Measurements from ENCODE around the gene ZNF407.

The ZNF407 gene

GRCh38 chr18:74631623-74632350, 34.1 kb downstream of the ZNF407 start:
- peak; percentile 42 for DNase-seq

- DNase-seq, result no peak
Measured at GRCh38 chr18:74632351-74632679, 34.6 kb downstream of the ZNF407 start.

GRCh38 chr18:74632856-74633255, 35.2 kb downstream of the ZNF407 start:
- no peak for DNase-seq

- no peak for DNase-seq
Measured at GRCh38 chr18:74633652-74634352, 36.1 kb downstream of the ZNF407 start.

DNA sequence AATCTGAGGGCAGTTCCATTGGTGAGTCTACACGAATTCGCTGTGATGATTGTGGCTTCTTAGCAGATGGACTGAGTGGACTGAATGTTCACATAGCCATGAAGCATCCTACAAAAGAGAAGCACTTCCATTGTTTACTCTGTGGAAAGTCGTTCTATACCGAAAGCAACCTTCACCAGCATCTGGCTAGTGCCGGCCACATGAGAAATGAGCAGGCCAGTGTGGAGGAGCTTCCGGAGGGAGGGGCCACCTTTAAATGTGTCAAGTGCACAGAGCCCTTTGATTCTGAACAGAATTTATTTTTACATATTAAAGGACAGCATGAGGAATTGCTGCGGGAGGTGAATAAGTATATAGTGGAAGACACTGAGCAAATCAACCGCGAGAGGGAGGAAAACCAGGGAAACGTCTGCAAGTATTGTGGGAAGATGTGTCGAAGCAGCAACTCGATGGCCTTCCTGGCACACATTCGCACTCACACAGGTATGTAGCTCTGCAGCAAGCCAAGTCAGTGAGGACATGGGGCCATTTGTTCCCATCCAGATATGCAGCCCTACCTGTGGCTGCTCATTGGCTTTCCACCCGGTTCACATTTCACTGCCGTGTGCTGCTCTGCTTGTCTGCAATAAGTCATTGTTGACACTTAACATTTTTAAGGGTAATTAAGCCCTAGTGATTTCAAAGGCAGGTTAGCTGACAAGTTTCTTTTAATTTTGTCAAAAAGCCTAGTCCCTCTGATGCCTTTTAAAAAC, 37.7 kb downstream of the ZNF407 start:
- no peak for DNase-seq

DNA sequence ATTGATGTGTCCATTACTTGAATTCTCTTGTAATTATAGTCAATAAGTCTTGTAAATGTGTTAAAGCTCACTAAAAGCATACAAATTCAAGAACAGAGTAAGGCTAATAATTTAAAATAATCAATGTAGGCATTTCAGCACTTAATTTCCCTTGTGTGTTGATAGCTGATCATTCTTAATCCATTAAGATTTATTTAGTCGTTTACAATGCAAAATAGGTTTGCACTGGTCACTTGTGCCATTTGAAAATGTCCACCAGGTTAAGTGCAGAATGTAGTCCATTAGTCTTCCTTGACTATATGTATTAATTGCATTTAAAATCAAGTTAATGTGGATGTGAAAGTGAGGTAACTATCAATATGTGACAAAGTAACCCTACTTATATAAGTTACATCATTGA, 39.4 kb downstream of the ZNF407 start:
- DNase-seq, result no peak

DNA sequence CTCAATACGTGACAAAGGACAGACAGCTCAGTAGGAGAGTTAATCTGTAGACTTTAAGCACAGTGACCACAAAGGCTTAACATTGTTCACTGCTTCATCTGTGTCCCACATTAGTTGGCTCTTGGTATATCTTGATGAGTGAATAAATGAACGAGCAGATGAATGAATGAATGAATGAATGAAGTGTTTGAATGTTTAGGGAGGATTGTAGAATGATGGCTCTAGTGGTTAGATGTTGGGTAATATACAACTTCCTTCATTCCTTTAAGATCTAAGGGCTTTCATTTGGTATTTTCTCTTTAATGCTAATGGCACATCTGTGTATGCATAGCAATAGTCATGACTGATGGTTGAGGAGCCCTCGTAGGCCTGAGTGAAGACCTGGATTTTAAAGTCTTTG, 40.5 kb downstream of the ZNF407 start:
- no peak for DNase-seq

DNA sequence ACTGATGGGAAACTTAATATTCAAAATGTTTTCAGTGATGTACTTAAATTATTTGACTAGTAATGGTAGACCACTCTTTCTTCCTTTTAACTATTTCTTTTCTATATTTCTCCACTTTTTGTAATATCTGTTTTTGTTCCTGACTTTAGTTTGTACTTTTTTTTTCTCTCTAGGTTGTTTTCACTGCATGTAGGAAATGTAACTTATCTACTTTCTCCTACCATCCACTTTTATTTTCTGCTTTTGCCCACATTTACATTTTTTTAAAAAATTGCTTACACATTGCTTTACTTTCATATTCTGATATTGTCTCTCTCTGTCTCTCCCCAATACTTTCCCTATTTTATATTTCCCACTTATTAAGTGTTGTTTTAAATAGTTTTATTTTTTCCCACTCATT, 47.0 kb downstream of the ZNF407 start:
- DNase-seq, result no peak

DNA sequence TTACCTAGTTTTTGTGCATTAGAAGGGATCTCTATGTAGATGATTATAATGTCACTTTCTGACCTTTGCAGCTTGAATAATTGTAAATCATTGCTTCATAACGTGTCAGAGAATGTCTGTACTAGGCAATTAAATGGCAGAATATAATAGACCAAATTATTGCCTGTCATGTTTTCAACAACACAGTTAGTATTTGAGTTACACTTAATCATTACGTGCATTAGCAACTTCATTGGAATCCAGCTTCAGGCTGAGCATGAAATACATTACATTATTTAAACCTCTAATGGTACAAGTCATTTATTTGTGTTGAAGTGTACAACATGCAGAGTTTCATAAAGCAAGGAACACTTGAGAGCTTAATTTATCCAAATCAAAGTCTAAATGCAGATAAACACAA, 48.0 kb downstream of the ZNF407 start:
- DNase-seq, result no peak

GRCh38 chr18:74651327-74652128, 53.9 kb downstream of the ZNF407 start:
- DNase-seq, result no peak

DNA sequence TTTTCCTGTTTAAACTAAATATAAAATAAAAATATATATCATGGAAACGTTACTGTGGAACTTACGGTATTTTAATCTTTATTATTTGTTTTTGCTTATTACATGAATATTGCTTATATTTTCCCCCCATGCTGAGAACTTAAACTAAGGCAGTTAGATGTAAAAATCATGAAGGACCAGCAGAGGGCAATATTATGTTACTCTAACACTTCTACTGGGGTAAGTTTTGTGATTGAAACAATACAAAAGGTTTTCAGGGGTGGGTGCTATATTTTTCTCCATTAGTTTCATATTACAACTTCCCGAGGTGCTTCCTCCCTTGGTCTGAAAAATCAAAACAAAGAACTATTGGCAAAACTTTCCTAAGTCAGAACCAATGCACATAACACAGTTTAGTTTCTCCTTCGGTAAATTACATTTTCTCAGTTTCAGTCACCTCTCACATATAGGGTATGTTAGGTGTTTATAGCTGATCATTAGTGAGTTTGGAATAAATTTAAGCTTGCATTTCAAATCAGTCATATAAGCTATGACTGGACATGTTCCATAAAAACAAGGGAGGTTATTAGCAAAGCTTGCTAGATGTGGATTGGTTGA, 54.8 kb downstream of the ZNF407 start:
- peak; percentile 44 for DNase-seq

DNA sequence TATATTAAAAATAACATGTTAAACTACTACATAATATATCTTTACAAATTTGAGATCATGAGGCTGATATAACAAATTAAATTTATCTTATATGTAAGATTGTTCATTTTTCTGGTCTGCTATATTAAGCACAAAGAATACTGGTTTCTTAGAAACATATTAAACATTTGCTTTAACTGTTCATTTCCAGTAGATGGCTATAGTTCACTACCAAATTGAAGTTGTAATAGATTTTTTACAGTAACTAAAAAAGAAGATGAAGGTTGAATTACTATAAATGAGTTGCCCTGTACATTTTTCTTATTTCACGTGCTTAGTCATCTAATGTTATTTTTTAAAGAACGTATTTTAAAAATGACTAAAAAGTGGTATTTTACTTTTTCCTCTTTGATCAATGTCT, 57.0 kb downstream of the ZNF407 start:
- no peak for DNase-seq

DNA sequence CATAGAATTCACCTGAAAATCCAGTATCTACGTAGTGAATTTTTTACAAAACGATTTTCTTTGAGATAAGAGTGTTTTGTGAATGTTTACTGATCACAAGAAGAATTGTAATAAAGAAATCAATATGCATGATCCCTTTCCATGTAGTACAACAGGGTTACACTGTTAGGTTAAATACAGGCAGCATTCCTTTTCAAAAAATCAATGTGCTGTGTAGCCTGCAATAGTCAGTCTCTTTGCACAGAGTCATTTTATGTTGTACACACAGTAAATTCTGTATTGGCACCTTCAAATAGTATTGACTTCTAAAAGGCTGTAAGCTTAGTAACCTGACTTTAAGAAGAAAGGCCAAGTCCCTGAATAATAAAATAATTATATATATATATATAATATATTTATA, 63.3 kb downstream of the ZNF407 start:
- DNase-seq, result no peak

- DNase-seq, result no peak
Measured at GRCh38 chr18:74661691-74662090, 64.0 kb downstream of the ZNF407 start.

DNA sequence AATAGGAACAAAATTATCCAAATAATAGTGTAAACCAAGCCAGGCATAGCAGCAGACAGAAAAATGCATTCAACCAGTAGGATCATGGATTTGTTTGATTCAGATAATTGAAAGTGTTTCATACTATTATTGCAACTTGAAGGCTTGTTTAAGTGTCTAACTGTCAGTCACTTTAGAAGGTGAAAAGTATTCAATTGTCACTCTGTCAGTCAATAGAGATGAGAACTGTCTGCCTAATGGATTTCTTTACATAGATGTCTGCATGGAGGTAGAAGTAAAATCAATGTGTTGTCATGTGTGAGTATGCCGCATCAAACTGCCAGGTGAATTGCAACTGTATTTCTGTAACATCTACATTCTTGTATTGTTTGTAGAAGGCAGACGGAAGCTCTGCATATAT, 65.0 kb downstream of the ZNF407 start:
- no peak for DNase-seq

- no peak for DNase-seq
Measured at GRCh38 chr18:74665346-74665745, 67.7 kb downstream of the ZNF407 start.

GRCh38 chr18:74665905-74666304, 68.2 kb downstream of the ZNF407 start:
- DNase-seq, result no peak

GRCh38 chr18:74669136-74669798, 71.6 kb downstream of the ZNF407 start:
- no peak for DNase-seq

DNA sequence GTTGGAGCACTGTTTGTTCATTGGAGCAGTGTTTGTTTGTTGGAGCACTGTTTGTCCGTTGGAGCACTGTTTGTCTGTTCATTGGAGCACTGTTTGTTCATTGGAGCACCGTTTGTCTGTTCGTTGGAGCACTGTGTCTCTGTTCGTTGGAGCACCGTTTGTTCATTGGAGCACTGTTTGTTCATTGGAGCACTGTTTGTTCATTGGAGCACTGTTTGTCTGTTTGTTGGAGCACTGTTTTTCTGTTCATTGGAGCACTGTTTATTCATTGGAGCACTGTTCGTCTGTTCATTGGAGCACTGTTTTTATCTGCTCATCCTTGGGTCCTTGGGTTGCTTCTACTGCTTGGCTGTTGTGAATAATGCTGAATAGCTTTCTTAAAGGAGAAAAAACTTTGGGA, 74.7 kb downstream of the ZNF407 start:
- no peak for DNase-seq

GRCh38 chr18:74674487-74674886, 76.8 kb downstream of the ZNF407 start:
- no peak for DNase-seq

- no peak for DNase-seq
Measured at GRCh38 chr18:74679006-74679678, 81.5 kb downstream of the ZNF407 start.

DNA sequence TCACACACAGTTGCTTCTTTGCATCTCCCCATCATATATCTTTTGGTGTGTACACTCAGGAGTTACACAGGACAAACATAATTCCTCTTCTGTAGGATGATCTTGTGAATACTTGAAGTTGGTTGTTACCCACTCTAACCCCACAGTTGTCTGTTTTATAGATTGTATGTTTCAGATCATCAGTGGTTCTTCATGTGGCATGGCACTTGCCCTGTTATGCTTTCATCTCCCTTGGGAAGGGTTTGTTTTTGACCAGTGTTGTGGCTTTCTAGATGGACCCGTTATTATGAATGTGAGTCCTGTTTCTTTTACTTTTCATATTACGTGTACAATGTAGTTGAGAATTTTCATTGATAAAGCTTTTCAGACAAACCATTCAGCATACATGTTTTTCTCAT, 82.0 kb downstream of the ZNF407 start:
- no peak for DNase-seq

Measured in CD4-positive, alpha-beta T cell treated with Interleukin-4 for 4 hours (primary cell).